Inferior parietal cortex (tissue), 1 donor: ENCODE results near the gene LBP.
A peak's percentile ranks its signal among the peaks of the same experiment; 100 is the strongest.
"Not testable (repeated sequence)": the region's sequence is repeated elsewhere in the genome, so short reads cannot be mapped to it uniquely, and the experiment has no call there.

Source experiments
- DNase-seq: peaks from one replicate; pipeline ENCODE4 v3.0.0-alpha.2; 2016; ENCODE audit errors: extremely low spot score

Gene LBP, protein sequence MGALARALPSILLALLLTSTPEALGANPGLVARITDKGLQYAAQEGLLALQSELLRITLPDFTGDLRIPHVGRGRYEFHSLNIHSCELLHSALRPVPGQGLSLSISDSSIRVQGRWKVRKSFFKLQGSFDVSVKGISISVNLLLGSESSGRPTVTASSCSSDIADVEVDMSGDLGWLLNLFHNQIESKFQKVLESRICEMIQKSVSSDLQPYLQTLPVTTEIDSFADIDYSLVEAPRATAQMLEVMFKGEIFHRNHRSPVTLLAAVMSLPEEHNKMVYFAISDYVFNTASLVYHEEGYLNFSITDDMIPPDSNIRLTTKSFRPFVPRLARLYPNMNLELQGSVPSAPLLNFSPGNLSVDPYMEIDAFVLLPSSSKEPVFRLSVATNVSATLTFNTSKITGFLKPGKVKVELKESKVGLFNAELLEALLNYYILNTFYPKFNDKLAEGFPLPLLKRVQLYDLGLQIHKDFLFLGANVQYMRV

DNA sequence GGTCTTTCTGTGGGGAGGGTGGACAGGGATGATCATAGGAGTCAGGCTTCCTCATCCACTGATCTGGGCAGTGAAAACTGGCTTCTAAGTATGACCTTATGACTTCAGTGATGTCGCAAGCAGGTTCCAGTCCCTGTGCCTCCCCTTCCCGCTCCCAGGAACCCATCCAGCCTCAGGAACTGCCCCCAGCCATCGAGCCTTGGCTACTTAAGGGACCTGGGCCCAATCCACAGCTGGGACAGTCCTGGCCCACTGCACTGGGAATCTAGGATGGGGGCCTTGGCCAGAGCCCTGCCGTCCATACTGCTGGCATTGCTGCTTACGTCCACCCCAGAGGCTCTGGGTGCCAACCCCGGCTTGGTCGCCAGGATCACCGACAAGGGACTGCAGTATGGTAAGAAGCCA, at the start of gene LBP:
Gene LBP, plus strand, starts transcription at position 236 of the 405 bp plus-strand sequence. Its CDS starts 35 bp downstream, at position 271.
- no peak for DNase-seq

DNA sequence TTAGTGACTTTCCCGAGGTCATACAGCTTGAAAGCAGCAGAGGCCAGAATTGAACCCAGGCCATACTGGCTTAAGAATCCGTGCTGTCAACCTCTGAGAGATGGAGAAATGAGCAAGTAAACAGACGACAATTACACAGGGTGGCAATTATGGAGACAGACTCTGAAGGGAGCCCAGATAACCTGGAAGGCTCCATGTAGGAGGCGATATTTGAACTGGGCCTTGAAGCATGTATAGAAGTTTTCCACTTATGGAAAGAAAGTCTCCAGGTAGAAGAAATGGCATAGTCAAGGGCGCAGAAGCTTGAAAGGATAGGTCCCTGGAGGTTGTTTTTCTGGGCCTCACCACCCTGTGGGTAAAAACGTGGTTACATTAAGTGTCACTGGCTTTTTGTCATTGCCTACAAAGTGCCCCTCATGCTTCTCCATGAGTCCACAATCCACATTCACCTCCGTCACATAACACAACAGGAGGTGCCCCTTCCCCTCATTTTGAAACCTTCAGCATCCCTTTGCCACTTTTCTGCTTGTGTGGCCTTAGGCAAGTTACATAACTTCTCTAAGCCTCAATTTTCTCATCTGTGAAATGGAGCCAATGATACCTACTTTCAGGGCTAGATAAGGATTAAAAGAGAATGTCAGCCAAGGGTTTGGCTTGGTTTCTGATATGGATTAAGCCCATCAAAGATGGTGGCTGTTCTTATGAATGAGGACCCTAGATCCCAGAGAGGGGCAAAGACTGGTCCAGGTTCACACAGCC, 48.2 kb upstream of the LBP start:
- no peak for DNase-seq

DNA sequence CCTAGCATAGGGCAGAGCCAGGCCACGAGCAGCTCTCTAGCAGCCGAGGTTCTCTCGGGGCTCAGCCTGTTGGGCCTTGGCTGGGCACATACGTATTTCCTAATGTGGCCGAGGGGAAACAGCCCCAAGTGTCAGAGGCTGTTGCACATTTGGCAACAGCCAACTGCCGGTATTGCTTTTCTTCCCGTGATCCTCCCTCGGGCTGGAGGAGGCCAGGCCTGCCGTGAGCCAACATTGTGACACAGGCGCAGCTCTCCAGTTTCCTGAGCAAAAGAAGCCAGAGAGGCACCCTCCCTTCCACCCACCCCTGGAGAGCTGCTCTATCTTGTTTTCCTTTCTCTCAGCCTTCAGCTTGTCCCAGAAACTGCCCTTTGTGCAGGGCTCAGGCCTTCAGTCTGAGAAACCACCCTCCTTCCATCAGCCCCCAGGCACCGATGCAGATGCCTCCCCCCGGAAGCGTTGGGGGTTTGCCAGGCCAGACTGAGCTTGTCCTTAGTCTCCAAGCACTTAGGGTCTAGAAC, 47.5 kb upstream of the LBP start:
- DNase-seq, result no peak

DNA sequence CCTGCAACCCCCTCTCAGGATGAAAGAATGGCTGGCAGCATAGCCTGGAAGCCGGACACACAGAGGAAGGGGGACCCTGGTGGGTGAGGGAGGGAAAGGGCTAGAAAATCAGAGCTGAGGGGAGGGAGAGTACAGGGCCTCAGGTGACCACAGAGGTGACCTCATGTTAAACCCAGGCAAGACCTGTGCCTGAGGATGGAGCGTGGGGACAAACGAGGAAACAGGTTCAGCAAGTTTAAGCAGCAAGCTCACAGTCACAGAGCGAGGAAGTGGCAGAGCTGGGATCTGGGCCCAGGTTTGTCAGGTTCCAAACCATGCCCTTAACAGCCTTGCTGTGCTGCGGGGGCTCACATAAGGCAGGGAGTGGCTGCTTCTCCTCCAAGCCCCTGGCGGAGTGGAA, 46.3 kb upstream of the LBP start:
- DNase-seq, result no peak

DNA sequence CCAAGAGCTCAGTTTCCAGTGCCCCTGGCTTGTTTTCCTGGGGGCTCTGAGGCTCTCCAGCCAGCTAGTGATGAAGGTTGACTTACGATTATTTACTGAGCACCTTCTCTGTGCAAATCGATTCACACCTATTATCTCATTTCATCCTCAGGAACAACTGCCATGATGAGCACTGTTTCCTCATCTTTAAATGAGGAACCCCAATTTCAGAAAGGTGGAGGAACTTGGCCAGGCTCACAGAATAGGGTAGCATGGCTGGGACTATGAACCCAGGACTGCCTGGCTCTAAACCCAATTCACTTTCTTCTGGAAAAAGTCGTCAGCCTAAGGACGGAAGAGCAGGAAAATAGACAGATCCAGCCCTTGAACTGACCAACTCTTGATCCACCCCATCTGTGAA, 45.8 kb upstream of the LBP start:
- no peak for DNase-seq

DNA sequence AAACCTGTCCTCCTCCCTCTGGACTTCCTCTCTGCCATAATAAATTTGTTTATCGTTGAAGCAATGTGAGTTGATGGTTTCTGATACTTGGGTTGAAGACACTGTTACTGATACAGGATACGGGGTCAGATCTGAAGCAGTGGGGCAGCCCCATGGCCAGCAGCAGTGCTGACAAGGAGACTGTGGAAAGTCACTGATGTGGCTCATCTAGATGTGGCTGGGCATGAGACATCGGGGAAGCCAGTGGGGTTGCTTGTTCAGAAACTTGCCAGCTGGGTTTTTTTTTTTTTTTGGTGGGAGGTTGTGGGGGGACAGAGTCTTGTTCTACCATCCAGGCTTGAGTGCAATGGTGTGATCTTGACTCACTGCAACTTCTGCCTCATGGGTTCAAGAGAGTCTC, 45.0 kb upstream of the LBP start:
- no peak for DNase-seq

DNA sequence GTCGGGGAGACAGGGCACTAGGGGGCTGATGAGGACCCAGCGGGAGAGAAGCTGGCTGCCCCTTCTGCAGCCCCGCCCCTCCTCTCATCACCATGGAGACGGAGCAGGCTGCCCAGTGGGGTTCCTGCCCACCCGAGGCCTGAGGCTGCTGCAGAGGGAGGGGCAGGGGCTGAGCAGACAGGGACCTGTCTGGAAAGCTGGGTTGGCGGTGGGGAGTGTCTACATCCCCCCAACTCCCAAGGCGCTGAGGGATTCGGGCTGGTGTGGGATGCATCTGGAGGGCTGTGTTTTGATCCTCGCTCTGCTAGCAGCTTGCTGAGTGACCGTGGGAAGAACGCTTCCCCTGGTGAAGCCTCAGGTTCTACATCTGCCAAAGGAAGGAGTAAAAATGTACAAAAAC, 43.5 kb upstream of the LBP start:
- DNase-seq, result no peak

DNA sequence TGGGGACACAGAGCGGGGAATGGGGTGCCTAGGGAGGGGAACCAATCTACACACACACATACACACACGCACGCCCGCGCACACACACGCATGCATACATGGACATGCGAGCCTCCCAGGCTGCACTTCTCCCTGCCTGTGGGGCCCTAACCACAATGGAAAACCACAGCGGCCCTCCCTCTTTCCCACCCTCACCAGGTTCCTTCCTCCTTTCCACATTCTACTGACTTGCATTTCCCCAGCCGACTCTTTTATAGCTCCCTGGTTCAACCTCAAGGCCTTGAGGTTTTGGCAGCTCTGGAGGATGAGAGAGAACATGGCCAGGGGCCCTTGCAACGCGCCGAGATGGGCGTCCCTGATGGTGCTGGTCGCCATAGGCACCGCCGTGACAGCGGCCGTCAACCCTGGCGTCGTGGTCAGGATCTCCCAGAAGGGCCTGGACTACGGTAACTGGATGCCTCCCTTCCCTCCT, 42.3 kb upstream of the LBP start, which contains the start of gene BPI:
Gene BPI, plus strand, starts transcription at position 249 of the 472 bp plus-strand sequence. Its CDS starts 68 bp downstream, at position 317.
- no peak for DNase-seq

DNA sequence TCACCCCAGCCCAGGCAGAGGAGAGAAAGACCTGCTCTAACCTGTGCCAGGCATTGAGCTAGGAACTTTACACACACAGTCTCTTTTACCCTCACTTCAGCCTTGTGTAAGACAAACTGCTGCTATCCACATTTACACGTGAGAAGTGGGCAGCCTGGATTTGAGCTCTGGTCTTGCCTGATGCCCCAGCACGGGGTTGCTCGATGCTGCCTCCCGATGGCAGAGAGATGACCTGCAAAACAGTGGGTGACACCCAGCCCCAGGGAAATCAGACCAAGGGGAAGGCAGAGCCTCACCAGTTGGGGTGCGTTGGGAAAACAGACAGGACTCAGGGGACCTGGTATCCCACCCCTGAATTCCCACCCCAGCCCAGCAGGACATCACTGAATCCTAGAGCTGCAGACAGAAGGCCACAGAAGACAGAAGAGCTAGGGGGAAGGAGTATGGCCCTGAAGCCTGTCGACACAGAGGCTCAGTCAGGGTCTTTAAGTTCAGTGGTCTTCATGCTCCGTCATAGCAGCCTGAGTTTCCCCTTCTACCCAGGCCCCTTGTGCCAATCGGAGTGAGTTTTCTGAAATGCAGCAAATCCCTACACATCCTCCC, 41.3 kb upstream of the LBP start:
- peak; percentile 15 for DNase-seq

DNA sequence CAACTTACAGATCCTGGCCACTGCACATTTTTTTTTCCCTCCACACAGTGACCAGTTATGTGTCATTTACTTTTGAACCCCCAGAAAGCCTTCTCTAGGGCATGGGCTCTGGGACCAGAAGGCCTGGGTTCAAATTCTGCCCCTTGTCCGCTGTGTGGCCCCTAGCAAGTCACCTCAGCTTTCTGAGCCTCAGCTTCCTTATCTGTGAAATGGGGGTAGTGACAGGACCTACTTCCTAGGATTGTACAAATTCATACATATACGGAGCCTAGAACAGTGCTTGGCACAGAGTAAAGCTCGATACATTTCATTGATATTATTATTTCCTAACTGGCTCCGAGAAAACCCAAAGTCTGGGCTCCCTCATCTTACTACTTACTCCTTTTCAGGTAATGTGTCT, 40.7 kb upstream of the LBP start:
- no peak for DNase-seq

DNA sequence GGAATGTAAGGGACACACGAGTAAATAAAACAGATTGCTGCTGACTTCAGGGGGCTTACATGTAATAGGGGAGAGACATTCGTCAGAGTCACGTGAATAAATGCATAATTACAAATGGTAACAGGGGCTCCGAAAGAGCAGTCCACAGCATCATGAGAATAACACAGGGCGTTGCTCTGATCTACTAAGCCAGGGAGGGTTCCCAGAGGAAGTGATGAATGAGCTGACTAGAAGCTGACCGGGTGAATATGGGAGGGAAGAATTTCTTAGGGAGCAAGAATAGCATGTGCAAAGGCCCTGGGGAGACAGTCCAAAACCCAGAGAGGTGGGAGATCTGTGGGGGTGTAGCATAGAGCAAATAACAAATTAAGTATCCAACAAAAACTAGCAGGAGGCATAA, 39.9 kb upstream of the LBP start:
- no peak for DNase-seq

DNA sequence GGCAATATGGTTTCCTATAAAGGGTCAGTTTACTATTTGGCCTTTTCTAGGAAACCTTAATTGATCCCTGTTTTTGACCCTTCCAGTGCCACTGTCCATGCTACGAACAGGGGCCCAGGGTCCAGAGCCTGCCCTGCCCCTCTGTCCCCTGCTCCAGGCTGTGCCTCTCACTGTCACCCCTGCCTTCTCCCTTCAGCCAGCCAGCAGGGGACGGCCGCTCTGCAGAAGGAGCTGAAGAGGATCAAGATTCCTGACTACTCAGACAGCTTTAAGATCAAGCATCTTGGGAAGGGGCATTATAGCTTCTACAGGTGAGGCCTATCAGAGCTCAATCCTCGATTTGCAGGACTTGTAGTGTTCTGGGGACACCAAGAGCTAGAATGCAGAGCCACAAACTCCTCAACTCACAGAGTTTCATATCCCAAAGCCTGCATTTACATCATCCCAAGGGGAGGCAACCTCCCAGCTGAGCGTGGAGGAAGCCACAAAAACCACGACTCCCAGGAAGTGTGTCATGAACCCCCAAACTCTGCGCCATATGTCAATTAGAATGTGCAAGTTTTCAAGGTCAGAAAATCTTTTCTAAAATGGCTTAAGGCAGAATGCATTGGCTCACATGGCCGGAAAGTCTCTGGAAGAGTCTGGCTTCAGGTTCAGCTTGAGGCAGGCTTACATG, 38.8 kb upstream of the LBP start:
- DNase-seq, result no peak

DNA sequence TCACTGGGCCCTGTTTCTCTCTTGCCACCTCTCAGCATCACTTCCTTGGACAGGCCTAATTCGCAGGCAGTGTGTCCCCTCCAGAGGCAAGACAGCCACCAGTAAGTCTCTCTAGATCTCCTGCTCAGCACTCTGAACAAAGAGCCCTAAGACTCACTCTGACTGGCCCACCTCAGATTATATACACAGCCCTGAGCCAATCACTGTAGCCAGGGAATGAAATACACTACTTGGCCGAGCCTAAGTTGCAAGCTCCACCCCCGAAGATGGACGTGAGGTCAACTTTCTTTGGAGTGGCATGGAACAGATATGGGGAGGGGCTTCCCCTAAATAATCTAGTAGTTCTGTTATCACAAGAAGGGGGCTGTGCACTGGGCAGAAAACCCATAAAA, 38.2 kb upstream of the LBP start:
- no peak for DNase-seq

DNA sequence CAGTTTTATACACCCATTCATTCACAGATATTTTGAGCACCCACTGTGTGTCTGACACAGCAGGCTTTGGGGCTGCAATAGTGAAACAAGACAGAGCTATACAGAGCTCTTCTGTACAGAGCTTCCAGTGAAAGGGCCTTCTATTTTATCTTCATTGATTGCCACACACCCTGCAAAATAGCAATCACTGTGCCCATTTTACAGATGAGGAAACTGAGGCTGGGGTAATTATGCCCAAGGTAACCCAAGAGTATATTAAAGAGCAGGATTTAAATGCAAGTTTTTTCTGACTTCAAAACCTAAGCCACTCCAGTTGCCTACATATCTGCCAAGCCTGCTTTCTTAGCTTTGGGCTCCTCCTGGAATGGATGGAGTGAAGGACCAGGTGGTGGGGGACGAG, 37.8 kb upstream of the LBP start:
- DNase-seq, result no peak

DNA sequence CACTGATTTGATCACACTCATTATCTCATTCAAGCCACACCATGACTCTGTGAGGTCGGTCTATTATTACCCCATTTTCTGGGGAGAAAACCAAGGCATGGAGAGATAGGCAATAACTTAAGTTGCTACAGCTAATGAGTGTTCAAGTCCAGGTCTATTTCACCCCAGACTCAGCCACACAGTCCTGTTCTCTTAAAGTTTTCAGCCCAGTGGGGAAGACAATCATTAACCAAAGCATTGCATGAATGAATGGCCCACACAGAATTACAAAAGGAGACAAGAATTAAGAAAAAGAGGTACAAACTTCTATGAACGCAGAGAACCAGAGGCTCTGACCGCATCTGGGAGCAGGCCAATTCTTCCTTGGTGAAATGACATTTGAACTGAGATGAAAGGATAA, 35.2 kb upstream of the LBP start:
- DNase-seq, result no peak

DNA sequence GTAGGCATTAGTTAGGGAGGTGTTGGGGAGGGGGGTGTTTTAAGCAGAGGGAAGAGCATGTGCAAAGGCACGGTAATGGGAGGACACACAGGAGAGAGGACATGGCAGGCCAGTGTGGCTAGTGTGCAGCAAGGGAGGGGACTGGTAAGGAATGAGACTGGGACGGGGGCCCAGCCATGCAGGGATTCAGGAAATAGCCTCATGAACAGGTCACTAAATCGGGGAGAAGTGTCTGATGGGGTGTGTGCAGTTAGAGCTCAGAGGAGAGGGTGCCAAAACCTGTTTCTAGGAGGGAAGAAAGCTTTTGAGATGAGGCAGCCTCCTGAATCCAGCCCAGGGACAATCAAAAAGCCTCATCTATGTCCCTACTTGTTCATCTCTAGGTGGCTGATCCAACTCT, 34.8 kb upstream of the LBP start:
- no peak for DNase-seq

DNA sequence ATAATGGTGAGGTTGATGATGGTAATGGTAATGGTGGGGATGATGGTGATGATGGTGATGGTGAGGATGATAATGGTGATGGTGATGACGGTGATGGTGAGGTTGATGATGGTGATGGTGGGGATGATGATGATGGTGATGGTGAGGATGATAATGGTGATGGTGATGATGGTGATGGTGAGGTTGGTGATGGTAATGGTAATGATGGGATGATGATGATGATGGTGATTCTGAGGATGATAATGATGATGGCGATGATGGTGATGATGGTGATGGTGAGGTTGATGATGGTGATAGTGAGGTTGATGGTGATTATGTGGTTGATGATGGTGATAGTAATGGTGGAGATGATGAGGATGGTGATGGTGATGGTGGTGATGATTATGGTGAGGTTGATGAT, 32.6 kb upstream of the LBP start:
- no peak for DNase-seq

DNA sequence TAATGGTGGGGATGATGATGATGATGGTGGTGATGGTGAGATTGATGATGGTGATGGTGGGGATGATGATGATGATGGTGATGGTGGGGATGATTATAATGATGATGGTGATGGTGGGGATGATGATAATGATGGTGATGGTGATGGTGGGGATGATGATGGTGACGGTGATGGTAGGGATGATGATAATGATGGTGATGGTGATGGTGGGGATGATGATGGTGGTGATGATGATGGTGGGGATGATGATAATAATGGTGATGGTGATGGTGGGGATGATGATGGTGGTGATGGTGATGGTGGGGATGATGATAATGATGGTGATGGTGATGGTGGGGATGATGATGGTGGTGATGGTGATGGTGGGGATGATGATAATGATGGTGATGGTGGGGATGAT, 31.9 kb upstream of the LBP start:
- DNase-seq, result not testable (repeated sequence)

DNA sequence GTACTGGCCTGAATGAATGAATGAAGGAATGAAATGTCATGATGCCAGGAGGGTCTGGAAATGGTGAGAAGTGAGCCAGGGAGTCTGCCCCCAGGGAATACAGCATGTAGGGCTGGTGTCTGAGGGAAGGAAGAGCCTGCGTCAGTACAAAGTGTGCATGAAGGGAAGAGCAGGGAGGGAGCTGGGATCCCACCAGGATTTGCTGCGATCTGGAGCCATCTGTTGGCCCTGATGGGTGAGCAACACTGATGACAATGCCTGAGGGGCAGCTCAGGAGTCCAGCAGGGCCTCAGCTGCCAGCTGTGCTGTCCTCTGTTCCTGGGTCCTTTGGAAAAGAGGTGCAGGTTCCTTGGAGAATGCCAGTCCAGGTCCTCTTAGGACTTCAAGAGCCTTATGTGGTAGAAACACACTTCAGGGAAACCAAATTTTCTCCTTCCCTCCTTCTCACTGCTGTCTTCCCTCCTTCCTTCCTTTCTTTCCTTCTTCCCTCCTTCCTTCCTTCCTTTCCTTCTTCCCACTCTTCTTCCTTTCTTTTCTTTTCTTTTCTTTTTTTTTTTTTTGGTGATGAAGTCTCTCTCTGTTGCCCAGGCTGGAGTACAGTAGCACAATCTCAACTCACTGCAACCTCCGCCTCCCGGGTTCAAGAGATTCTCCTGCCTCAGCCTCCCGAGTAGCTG, 30.9 kb upstream of the LBP start:
- peak; percentile 41 for DNase-seq

DNA sequence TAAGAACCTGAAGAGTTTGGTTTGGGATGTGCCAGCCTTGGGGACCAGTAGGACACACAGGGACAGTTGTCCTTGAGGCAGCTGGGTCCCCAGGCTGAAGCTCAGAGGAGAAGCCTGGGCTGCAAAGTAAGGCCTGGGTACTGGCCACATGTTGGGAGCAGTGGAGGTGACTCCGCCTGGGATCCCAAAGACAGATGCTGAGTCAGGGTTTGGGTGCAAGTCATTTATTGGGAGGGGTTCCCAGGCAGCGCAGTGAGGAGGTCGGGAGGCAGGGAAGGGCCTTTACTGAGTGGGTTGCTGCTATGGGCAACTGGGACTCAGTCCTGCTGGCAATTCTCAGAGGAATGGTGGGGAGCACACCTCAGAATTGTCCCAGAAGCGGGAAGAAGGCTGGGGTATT, 29.9 kb upstream of the LBP start:
- DNase-seq, result no peak

DNA sequence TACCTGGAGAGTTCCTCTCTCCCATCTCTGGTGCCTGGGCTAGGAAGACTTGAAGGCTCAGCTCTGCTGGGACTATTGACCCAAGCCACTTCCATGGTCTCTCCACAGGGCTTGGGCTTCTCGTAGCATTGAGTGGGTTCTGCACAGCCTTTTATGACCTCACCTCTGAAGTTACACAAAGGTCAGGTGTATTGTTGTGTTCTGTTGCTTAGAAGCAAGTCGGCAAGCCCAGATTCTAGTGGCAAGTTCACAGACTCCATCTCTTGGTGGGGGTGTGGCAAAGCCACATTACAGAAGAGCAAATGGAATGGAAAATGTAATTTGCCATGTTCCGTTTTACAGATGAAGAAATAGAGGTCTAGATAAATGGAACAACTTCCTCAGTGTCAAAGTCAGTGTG, 28.9 kb upstream of the LBP start:
- DNase-seq, result no peak
